Activated CD4-positive, alpha-beta T cell treated with anti-CD3 and anti-CD28 coated beads, Interleukin-2, Interleukin-6, amounts not matched to agents 100 ng/mL and 50 ng/mL, durations not matched to agents 16 hours and 8 hours (primary cell): Measurements from ENCODE around the gene CALN1.
"Not testable (repeated sequence)": the region's sequence is repeated elsewhere in the genome, so short reads cannot be mapped to it uniquely, and the experiment has no call there.

ENCODE experiments used
- DNase-seq: peaks from one replicate; pipeline ENCODE4 v3.0.0-alpha.2; 2020

The CALN1 gene

GRCh38 chr7:72412121-72412618 lies at the start of gene CALN1:
Gene CALN1, minus strand, starts transcription at chr7:72412338.
- DNase-seq, result not testable (repeated sequence)

- no peak for DNase-seq
These were observed 41.3 kb upstream of the CALN1 start for GRCh38 chr7:72453471-72453870.

GRCh38 chr7:72447465-72448204 lies 35.5 kb upstream of the CALN1 start:
- no peak for DNase-seq

- no peak for DNase-seq
These were observed 34.7 kb upstream of the CALN1 start for GRCh38 chr7:72446591-72447462.

GRCh38 chr7:72446131-72446530 lies 34.0 kb upstream of the CALN1 start:
- no peak for DNase-seq

- no peak for DNase-seq
These were observed 33.4 kb upstream of the CALN1 start for GRCh38 chr7:72445580-72445979.

- DNase-seq, result no peak
These were observed 32.9 kb upstream of the CALN1 start for GRCh38 chr7:72445075-72445474.

GRCh38 chr7:72444026-72444776 lies 32.1 kb upstream of the CALN1 start:
- no peak for DNase-seq

- no peak for DNase-seq
These were observed 29.7 kb upstream of the CALN1 start for GRCh38 chr7:72441791-72442190.

GRCh38 chr7:72438491-72438890 lies 26.4 kb upstream of the CALN1 start:
- DNase-seq, result no peak

- DNase-seq, result no peak
These were observed 25.5 kb upstream of the CALN1 start for GRCh38 chr7:72437610-72438009.

- no peak for DNase-seq
These were observed 25.0 kb upstream of the CALN1 start for GRCh38 chr7:72437061-72437585.

GRCh38 chr7:72435925-72436480 lies 23.9 kb upstream of the CALN1 start:
- no peak for DNase-seq

GRCh38 chr7:72435366-72435765 lies 23.2 kb upstream of the CALN1 start:
- DNase-seq, result no peak

- no peak for DNase-seq
These were observed 18.4 kb upstream of the CALN1 start for GRCh38 chr7:72430531-72430930.

- DNase-seq, result no peak
These were observed 17.2 kb upstream of the CALN1 start for GRCh38 chr7:72429316-72429715.

- no peak for DNase-seq
These were observed 4.7 kb upstream of the CALN1 start for GRCh38 chr7:72416846-72417245.

- DNase-seq, result no peak
These were observed 3.4 kb upstream of the CALN1 start for GRCh38 chr7:72415586-72415985.

GRCh38 chr7:72413886-72414285 lies 1.7 kb upstream of the CALN1 start:
- no peak for DNase-seq

- no peak for DNase-seq
These were observed 1.2 kb upstream of the CALN1 start for GRCh38 chr7:72413290-72413689.

- DNase-seq, result no peak
These were observed 719 bp downstream of the CALN1 start for GRCh38 chr7:72411419-72411818.

GRCh38 chr7:72409638-72410015 lies 2.5 kb downstream of the CALN1 start:
- DNase-seq, result no peak
